Caco-2 (cell line): Measurements from ENCODE around the gene SPESP1. TPM values are rescaled to one million over a fixed set of nuclear protein-coding genes. Genes with fewer than 3 reads are reported as not detected.

ENCODE experiments used
- Bru-seq: library from RNA; stranded (reverse); fragments of 400-500 nt; gene quantifications from one replicate; lab custom pipeline; 2021; lab: Mats Ljungman, UMichigan
- BruChase-seq, 2 experiments: library from RNA; stranded (reverse); fragments of 400-500 nt; gene quantifications; one replicate each; lab custom pipeline; 2021; lab: Mats Ljungman, UMichigan
- BruUV-seq: library from RNA; stranded (reverse); fragments of 400-500 nt; replicated peaks from 2 replicates; lab custom pipeline; 2021; lab: Mats Ljungman, UMichigan
- CTCF ChIA-PET: fragments of 300-600 bp; sonication (Branson Sonifier 250); formaldehyde crosslinking; loops from one replicate; lab custom pipeline; 2022; ENCODE audit warnings: antibody characterized with exemption; lab: Charles Lee
- POLR2A ChIA-PET: fragments of 300-600 bp; sonication (Branson Sonifier 250); formaldehyde crosslinking; loops from one replicate; lab custom pipeline; 2022; ENCODE audit warnings: antibody characterized with exemption; lab: Charles Lee
- DNase-seq, 2 experiments: peaks; one replicate each; pipeline versions ENCODE4 v3.0.0 to v3.0.0-alpha.2; 2020 to 2022
- H3K27me3 ChIP-seq: replicated peaks from 2 replicates; pipeline ENCODE4 v1.6.0; 2011; ENCODE audit warnings: low read length; ENCODE audit not compliant: control insufficient read depth, insufficient read depth
- H3K36me3 ChIP-seq: 2 replicates; pipeline ENCODE4 v1.5.1; 2011; ENCODE audit warnings: low read length; ENCODE audit not compliant: control insufficient read depth, insufficient read depth
- H3K4me1 ChIP-seq: fragments of 250-450 bp; sonication (Bioruptor Pico); 2 replicates; pipeline ENCODE4 v1.5.1; 2020; ENCODE audit warnings: mild to moderate bottlenecking
- H3K4me3 ChIP-seq: 2 replicates; pipeline ENCODE4 v1.5.1; 2011; ENCODE audit warnings: low read depth, mild to moderate bottlenecking, control low read depth, low read length
- H3K9me3 ChIP-seq: fragments of 250-450 bp; sonication (Bioruptor Pico); 2 replicates; pipeline ENCODE4 v1.5.1; 2020; ENCODE audit warnings: mild to moderate bottlenecking, moderate library complexity
- H3K27ac Mint-ChIP-seq: one replicate; pipeline ENCODE4 v1.8.0; 2022; ENCODE audit warnings: mixed read lengths; ENCODE audit not compliant: unreplicated experiment
- H3K27me3 Mint-ChIP-seq: one replicate; pipeline ENCODE4 v1.8.0; 2022; ENCODE audit warnings: mixed read lengths; ENCODE audit not compliant: insufficient read depth, unreplicated experiment
- H3K36me3 Mint-ChIP-seq: one replicate; pipeline ENCODE4 v1.8.0; 2022; ENCODE audit warnings: mild to moderate bottlenecking, mixed read lengths; ENCODE audit not compliant: insufficient read depth, unreplicated experiment
- H3K4me1 Mint-ChIP-seq: one replicate; pipeline ENCODE4 v1.8.0; 2022; ENCODE audit warnings: low read depth, mixed read lengths; ENCODE audit not compliant: unreplicated experiment
- H3K4me3 Mint-ChIP-seq: one replicate; pipeline ENCODE4 v1.8.0; 2022; ENCODE audit warnings: mild to moderate bottlenecking, moderate library complexity, mixed read lengths; ENCODE audit not compliant: unreplicated experiment
- H3K9me3 Mint-ChIP-seq: one replicate; pipeline ENCODE4 v1.8.0; 2022; ENCODE audit warnings: mixed read lengths; ENCODE audit not compliant: unreplicated experiment
- CTCF ChIP-seq, 2 experiments: fragments of 200-600 bp in 1 of 2; IDR thresholded peaks; 1 replicate in 1 of 2; 2 replicates in 1 of 2; pipeline versions ENCODE4 v1.5.1 to v1.8.0; 2011 to 2022; ENCODE audit warnings: antibody characterized with exemption in 1 of 2, control low read depth in 1 of 2, inconsistent platforms in 1 of 2, low read depth in 1 of 2, low read length in 1 of 2, mild to moderate bottlenecking in 1 of 2, moderate library complexity in 1 of 2; ENCODE audit not compliant: insufficient read depth in 1 of 2, severe bottlenecking in 1 of 2, unreplicated experiment in 1 of 2
- intact Hi-C: fragments of 100-400 bp; cut with micrococcal nuclease; formaldehyde crosslinking; loops from one replicate; pipeline ENCODE4 v1.10.0; 2022; ENCODE audit not compliant: unreplicated experiment
- long read RNA-seq: library from polyadenylated mRNA; stranded (forward); transcript quantifications from one replicate; pipeline ENCODE4 v2.0.0, GENCODE V29; 2022
- total RNA-seq: library from RNA; stranded (reverse); gene quantifications from 2 replicates; pipeline ENCODE4 v1.2.3, GENCODE V29; 2022

SPESP1 gene
- not detected in 2 replicates for total RNA-seq
- Bru-seq, nascent RNA: not detected
- not detected for BruChase-seq, experiment 1, labeled RNA remaining after a 2-hour chase
- BruChase-seq, experiment 2, labeled RNA remaining after a 6-hour chase: not detected
- long read RNA-seq, partial matches to known transcripts: 0 of 2 reads
- long read RNA-seq, other reads (novel, unspliced or antisense): 2 of 2 reads

- no peak within 1 kb of the TSS for H3K4me3 Mint-ChIP-seq
- no peaks in the 10 kb centered on the region for H3K9me3 Mint-ChIP-seq
- DNase-seq: no peak
- H3K4me1 ChIP-seq: no peaks in the 10 kb centered on the region
- no peak for TF ChIP-seq CTCF (IDR thresholded peaks at IDR 0.05; ENCODE audit: insufficient read depth in 1 of 2, low read depth in 1 of 2, low read length in 1 of 2, severe bottlenecking in 1 of 2, unreplicated experiment in 1 of 2)
- CTCF ChIA-PET: no interaction called here
- no peaks in the 10 kb centered on the region for H3K36me3 Mint-ChIP-seq
- BruUV-seq: no TSS peak
- peaks cover 2% of the 10 kb centered on the region for H3K27me3 Mint-ChIP-seq
- intact Hi-C loops: no loop called here
- H3K27ac Mint-ChIP-seq: no peak within 1 kb of the TSS
- no peaks in the 10 kb centered on the region for H3K36me3 ChIP-seq
- POLR2A ChIA-PET: no interaction called here
- H3K9me3 ChIP-seq: no peaks in the 10 kb centered on the region
- H3K4me1 Mint-ChIP-seq: no peaks in the 10 kb centered on the region
- H3K27me3 ChIP-seq: no peaks in the 10 kb centered on the region
- no peak within 1 kb of the TSS for H3K4me3 ChIP-seq
Measured at GRCh38 chr15:68930268-68931022, at the start of gene SPESP1. Gene SPESP1 (plus strand): TSS chr15:68930525. CDS start chr15:68930654, 129 bp downstream.

- H3K9me3 Mint-ChIP-seq: no peaks in the 10 kb centered on the region
- H3K27ac Mint-ChIP-seq: no peak overlapping the region
- no peak overlapping the region for H3K4me3 ChIP-seq
- no peaks in the 10 kb centered on the region for H3K36me3 ChIP-seq
- intact Hi-C loops: no loop called here
- DNase-seq: peak; percentile 56 to 58
- H3K4me3 Mint-ChIP-seq: no peak overlapping the region
- H3K9me3 ChIP-seq: no peaks in the 10 kb centered on the region
- H3K27me3 Mint-ChIP-seq: no peaks in the 10 kb centered on the region
- H3K27me3 ChIP-seq: no peaks in the 10 kb centered on the region
- H3K36me3 Mint-ChIP-seq: no peaks in the 10 kb centered on the region
- H3K4me1 Mint-ChIP-seq: peaks cover 15% of the 10 kb centered on the region
- no TSS peak for BruUV-seq
- no peak for TF ChIP-seq CTCF (IDR thresholded peaks at IDR 0.05; ENCODE audit: insufficient read depth in 1 of 2, low read depth in 1 of 2, low read length in 1 of 2, severe bottlenecking in 1 of 2, unreplicated experiment in 1 of 2)
- CTCF ChIA-PET: interaction anchor here (1.6 kb wide), 1 partner anchor 9 kb away, joined by 9 read pairs; no protein-coding TSS in a partner anchor
- peaks cover 15% of the 10 kb centered on the region for H3K4me1 ChIP-seq
- POLR2A ChIA-PET: no interaction called here
Measured at GRCh38 chr15:68885070-68885469, 45.3 kb upstream of the SPESP1 start.

- Mint-ChIP-seq H3K27ac (no peak overlapping the region), H3K4me3 (no peak overlapping the region), H3K36me3 (no peaks in the 10 kb centered on the region), H3K9me3 (no peaks in the 10 kb centered on the region), H3K4me1 (peaks cover 15% of the 10 kb centered on the region), H3K27me3 (no peaks in the 10 kb centered on the region)
- TF ChIP-seq CTCF (IDR thresholded peaks at IDR 0.05; ENCODE audit: insufficient read depth in 1 of 2, low read depth in 1 of 2, low read length in 1 of 2, severe bottlenecking in 1 of 2, unreplicated experiment in 1 of 2): no peak
- H3K36me3 ChIP-seq: no peaks in the 10 kb centered on the region
- CTCF ChIA-PET: no interaction called here
- H3K4me3 ChIP-seq: no peak overlapping the region
- H3K9me3 ChIP-seq: no peaks in the 10 kb centered on the region
- no peaks in the 10 kb centered on the region for H3K27me3 ChIP-seq
- DNase-seq: no peak
- BruUV-seq: no TSS peak
- H3K4me1 ChIP-seq: peaks cover 15% of the 10 kb centered on the region
- intact Hi-C loops: no loop called here
- POLR2A ChIA-PET: no interaction called here
Measured at GRCh38 chr15:68887120-68887519, 43.2 kb upstream of the SPESP1 start.
